SJSA1 (cell line): ENCODE measurements around the gene REV1. TPM values are rescaled to one million over a fixed set of nuclear protein-coding genes. Genes with fewer than 3 reads are reported as not detected.
"Not testable (repeated sequence)": the region's sequence is repeated elsewhere in the genome, so short reads cannot be mapped to it uniquely, and the experiment has no call there.

Experiments used
- DNase-seq, 2 experiments: peaks; one replicate each; pipeline ENCODE4 v3.0.0-alpha.2; 2015 to 2020; ENCODE audit warnings: low spot score in 2 of 2, low read depth in 1 of 2
- H3K27ac ChIP-seq: fragments of 250-450 bp; sonication (Bioruptor Pico); 2 replicates; pipeline ENCODE4 v1.5.1; 2020; ENCODE audit warnings: mild to moderate bottlenecking, moderate library complexity
- H3K27me3 ChIP-seq: fragments of 250-450 bp; sonication (Bioruptor Pico); replicated peaks from 2 replicates; pipeline ENCODE4 v1.5.1; 2020; ENCODE audit warnings: mild to moderate bottlenecking, moderate library complexity
- H3K36me3 ChIP-seq: fragments of 250-450 bp; sonication (Bioruptor Pico); 2 replicates; pipeline ENCODE4 v1.5.1; 2020; ENCODE audit warnings: mild to moderate bottlenecking
- H3K4me1 ChIP-seq: fragments of 250-450 bp; sonication (Bioruptor Pico); replicated peaks from 2 replicates; pipeline ENCODE4 v1.6.1; 2021; ENCODE audit warnings: mild to moderate bottlenecking
- H3K4me3 ChIP-seq: fragments of 250-450 bp; sonication (Bioruptor Pico); 2 replicates; pipeline ENCODE4 v1.5.1; 2020; ENCODE audit warnings: mild to moderate bottlenecking
- H3K9me3 ChIP-seq: fragments of 250-450 bp; sonication (Bioruptor Pico); replicated peaks from 2 replicates; pipeline ENCODE4 v1.5.1; 2020; ENCODE audit warnings: mild to moderate bottlenecking
- total RNA-seq: library from RNA; depleted of rRNA; stranded (reverse); fragments of >200 nt; shearing (Covaris generic); gene quantifications from 2 replicates; pipeline ENCODE4 v1.2.3, GENCODE V29; 2014; rRNA removed

REV1 gene
- total RNA-seq, 1 experiment from 2014 or later: 27.2 TPM

GRCh38 chr2:99368854-99369253 is 121.0 kb downstream of the REV1 start:
- H3K27ac ChIP-seq, H3K4me1 ChIP-seq, H3K9me3 ChIP-seq, DNase-seq, H3K27me3 ChIP-seq, H3K4me3 ChIP-seq: not testable (repeated sequence)
- H3K36me3 ChIP-seq: peaks cover 90% of the 10 kb centered on the region

- Histone ChIP-seq H3K36me3 (peaks cover 77% of the 10 kb centered on the region), H3K4me1 (no peaks in the 10 kb centered on the region), H3K9me3 (no peaks in the 10 kb centered on the region), H3K4me3 (no peak overlapping the region), H3K27me3 (no peaks in the 10 kb centered on the region), H3K27ac (no peak overlapping the region)
- DNase-seq: no peak
Measured at GRCh38 chr2:99365661-99366060, 124.2 kb downstream of the REV1 start.

- Histone ChIP-seq H3K27me3 (no peaks in the 10 kb centered on the region), H3K9me3 (no peaks in the 10 kb centered on the region), H3K4me1 (no peaks in the 10 kb centered on the region), H3K4me3 (no peak overlapping the region), H3K27ac (no peak overlapping the region), H3K36me3 (peaks cover 7% of the 10 kb centered on the region)
- DNase-seq: no peak
Measured at GRCh38 chr2:99356853-99357252, 133.0 kb downstream of the REV1 start.

- DNase-seq, H3K4me3 ChIP-seq, H3K27ac ChIP-seq, H3K9me3 ChIP-seq, H3K36me3 ChIP-seq, H3K4me1 ChIP-seq, H3K27me3 ChIP-seq: not testable (repeated sequence)
Measured at GRCh38 chr2:99354825-99355224, 135.0 kb downstream of the REV1 start.

- Histone ChIP-seq H3K27ac (no peak overlapping the region), H3K9me3 (no peaks in the 10 kb centered on the region)
Measured at GRCh38 chr2:99354070-99354469, 135.7 kb downstream of the REV1 start.

More at GRCh38 chr2:99354070-99354469, 135.7 kb downstream of the REV1 start:
- Histone ChIP-seq H3K4me3 (no peak overlapping the region), H3K36me3 (no peaks in the 10 kb centered on the region; the same call in 1 of the 2 replicates), H3K27me3 (no peaks in the 10 kb centered on the region), H3K4me1 (no peaks in the 10 kb centered on the region)
- DNase-seq: no peak

Other genes starting within 250 kb of the REV1 start
- not detected in 2 replicates for gene LYG2, start 234.4 kb downstream of the REV1 start, total RNA-seq
- 0.37 TPM in 1 of 2 replicates, not detected in the other for gene LYG1, start 188.8 kb downstream of the REV1 start, total RNA-seq
- gene TXNDC9, start 153.7 kb downstream of the REV1 start, total RNA-seq: 107 and 117 TPM in 2 replicates
- 15.2 and 26.9 TPM in 2 replicates for gene EIF5B, start 152.6 kb downstream of the REV1 start, total RNA-seq